ENCODE data around the gene NLGN1.

DNA sequence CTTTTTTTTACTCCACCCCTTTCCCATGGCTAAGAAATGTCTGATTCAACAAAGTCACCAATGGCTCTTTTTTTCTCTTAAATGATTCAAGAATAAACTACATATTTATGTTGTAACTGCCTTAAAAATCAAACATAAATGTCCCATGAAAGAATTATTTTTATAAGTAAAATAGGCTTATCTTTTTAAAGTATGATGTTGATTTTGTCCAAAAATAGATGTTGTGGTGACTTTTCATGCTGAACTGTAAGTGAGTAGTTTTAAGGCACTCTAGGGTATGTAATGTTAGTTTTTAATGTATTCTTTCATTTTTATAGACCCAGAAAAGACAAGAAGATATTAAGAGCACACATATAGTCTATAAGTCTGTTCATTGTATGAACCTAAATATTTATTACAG, 594.9 kb downstream of the NLGN1 start:
- TF ChIP-seq, protein P1, sequence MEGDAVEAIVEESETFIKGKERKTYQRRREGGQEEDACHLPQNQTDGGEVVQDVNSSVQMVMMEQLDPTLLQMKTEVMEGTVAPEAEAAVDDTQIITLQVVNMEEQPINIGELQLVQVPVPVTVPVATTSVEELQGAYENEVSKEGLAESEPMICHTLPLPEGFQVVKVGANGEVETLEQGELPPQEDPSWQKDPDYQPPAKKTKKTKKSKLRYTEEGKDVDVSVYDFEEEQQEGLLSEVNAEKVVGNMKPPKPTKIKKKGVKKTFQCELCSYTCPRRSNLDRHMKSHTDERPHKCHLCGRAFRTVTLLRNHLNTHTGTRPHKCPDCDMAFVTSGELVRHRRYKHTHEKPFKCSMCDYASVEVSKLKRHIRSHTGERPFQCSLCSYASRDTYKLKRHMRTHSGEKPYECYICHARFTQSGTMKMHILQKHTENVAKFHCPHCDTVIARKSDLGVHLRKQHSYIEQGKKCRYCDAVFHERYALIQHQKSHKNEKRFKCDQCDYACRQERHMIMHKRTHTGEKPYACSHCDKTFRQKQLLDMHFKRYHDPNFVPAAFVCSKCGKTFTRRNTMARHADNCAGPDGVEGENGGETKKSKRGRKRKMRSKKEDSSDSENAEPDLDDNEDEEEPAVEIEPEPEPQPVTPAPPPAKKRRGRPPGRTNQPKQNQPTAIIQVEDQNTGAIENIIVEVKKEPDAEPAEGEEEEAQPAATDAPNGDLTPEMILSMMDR (IDR thresholded peaks at IDR 0.05) = no peak
- no peak for TF ChIP-seq POLR2A (IDR thresholded peaks at IDR 0.05)
